NOMO-1 (cell line): ENCODE data around the gene GCC1.
A peak's percentile ranks its signal among the peaks of the same experiment; 100 is the strongest.

Source experiments
- DNase-seq, 2 experiments: peaks; one replicate each; lab custom pipeline; 2025; ENCODE audit not compliant: unreplicated experiment in 2 of 2; lab: John Stamatoyannopoulos, UW

Gene GCC1, protein sequence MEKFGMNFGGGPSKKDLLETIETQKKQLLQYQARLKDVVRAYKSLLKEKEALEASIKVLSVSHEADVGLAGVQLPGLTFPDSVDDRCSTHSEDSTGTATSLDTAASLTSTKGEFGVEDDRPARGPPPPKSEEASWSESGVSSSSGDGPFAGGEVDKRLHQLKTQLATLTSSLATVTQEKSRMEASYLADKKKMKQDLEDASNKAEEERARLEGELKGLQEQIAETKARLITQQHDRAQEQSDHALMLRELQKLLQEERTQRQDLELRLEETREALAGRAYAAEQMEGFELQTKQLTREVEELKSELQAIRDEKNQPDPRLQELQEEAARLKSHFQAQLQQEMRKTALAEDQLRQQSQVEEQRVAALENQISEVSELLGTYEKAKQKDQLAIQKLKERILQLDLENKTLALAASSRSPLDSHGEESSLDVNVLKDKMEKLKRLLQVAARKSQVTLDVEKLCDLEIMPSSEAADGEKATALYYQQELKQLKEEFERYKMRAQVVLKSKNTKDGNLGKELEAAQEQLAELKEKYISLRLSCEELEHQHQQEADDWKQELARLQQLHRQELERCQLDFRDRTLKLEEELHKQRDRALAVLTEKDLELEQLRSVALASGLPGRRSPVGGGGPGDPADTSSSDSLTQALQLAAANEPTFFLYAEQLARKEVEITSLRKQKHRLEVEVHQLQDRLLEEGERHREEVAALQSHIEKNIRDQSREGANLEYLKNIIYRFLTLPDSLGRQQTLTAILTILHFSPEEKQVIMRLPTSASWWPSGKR

DNA sequence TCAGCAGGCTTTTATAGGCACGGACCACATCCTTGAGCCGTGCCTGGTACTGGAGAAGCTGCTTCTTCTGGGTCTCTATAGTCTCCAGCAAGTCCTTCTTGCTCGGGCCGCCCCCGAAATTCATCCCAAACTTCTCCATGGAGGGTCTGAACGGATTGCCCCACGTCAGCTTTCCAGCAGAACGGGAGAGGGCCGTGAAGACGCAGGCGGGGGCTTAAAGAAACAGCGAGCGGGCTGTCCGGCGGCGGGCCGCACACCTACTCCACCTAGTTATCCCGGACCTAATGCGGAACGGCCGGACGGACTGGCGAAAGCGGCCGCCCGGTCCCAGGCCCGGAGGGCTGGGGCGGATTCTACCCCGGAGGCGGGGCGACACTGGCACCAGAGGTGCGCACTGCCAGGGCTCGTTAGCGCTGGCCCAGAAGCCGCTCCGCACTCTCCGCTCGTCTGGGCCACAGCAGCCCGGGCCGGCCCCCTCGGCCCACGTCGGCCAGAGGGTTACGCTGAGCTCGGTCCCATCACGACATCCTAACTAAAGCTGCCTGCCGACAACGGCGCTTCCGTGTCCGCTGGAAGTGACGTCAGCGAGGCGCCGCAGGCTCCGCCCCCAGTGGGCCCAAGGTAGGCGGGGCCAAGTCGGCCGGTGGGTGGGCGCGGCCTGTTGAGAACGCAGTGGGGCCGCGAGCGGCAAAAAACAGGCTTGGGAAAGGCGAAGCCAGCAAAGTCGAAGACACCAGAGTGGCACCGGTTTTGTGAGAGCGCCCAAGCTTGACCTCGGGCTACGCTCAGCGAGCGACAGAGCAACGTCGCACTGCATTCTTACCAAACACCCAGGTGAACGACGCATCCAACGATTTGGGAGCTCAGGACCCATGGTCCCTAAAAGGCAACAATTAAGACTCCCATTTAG lies at the start of gene GCC1:
GCC1 (minus strand) TSS at position 553 of the 910 bp plus-strand sequence; CDS start at position 139, 414 bp downstream.
- DNase-seq: peak; percentile 38 to 42

DNA sequence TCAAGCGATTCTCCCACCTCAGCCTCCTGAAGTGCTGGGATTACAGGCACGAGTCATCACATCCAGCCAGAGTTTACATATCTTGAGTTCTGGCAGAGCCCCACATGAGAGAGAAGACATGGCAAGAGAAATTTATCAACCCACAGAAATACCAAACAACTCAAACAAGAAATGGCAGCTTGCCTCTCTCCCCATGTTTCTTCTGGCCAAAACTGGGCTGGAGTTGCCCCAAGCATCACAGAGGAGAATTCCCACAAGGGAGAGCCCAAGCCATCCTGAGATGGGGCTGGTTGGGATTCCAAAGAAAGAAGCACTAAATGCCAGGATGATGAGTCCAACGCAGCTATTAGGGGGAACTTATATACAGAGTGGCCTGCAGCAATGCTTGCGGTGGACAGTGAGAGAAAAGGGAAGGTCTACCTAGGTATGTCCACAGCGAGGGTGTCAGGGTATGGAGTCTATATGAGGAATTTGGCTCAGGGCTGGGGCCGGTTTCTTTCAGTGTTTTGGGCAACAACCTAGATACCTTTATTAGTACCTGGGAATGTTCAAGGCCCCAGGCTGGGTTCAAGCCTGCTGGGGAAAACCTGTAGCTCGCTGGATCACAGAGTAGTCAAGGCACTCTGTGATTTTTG lies 47.0 kb upstream of the GCC1 start:
- DNase-seq: no peak

DNA sequence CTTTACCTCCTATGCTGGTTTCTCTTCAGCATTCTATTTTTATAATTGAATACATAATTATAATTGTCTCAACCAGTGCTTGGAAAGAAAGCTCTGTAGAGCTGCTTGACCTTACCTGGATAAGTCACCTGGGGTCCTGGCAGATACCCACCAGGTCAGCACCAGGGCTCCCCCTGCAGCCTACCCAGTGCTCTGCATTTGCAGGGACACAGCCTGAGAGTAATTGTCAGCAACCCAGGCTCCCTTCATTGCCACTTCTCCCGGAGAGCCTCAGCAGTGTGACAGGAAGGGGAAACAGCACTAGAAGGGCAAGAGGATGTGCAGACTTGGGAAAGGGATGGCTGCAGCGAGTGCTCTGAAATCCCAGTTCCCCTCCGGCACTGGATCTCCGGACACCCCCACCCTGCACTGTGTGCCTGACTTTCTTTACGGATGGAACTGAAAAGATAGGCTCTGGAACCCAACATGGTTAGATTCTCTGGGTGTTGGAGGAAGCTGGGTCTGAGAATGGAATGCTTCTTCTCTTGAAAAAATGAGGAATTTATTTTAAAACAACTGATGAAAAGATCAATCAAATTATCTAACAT lies 44.0 kb upstream of the GCC1 start:
- no peak for DNase-seq

DNA sequence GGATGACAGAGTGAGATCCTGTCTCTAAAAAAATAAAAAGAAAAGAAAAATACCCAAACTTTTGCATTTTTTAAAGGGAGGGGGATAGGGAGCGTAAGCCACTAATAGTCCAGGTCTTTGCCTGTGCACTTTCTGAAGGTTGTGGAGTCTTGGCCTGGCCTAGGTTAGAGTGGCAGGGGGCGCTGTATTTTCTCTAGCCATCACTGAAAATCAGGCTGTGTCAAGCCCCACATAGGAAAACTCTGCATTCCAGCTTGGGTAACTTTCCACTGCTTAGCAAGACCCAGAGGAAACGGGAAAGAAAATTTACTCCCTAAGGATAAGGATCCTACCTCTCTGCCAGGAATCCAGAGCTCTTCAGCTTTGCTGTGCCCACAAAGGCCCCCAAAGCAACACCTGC lies 43.0 kb upstream of the GCC1 start:
- no peak for DNase-seq

DNA sequence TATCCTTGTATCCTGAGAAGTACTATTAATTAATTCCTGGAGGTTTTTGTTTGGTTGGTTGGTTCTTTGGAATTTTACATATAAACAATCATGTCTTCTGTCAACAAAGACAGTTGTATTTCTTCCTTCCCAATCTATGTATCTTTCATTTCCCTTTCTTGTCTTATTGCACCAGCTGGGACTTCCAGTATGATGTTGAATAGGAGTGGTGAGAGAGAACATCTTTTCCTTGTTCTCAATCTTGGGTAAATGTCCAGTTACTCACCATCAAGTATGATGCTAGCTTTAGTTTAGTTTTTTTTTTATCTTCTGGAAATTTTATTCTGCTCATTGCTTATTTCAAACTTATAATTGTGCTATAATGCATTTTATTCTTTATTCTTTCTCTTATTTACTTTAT lies 39.9 kb upstream of the GCC1 start:
- DNase-seq: no peak

DNA sequence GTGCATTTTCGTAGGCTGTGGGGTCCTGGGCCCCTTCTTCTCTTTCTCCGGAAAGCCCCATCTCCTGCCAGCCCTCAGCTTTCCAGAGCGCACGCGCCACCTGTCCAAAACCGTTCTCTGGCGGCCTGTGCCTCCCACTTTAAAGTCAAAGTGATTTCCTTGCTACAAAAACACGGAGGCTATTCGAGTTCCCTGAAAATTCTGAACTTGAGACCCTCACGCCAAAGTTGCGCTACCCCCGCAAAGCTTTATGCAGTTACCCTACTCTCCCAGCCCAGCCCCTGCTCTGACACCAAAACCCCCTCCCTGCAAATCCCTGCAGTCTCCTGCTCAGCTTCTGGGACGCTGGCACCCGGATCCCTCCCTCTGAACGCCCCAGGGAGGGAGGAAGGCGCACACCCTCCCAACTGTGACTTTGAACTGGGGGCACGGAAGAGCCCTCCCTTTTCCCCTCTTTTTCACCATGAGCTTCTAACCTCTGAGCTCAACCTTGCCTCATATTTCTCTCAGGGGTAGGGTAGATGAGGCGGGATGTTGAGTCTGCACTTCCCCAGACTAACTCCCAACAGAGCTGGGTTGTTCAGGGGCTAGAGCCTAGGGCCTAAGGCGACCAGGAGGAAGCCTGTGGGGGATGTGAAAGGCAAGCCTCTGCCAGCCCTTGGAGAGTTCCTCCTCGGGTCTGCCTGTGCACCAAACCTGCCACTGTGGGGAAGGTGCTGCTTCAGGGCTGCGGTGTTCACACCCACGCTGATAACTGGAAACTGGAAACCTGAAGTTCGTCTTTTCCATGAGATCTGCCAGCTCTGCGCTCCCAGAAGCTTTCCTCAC lies 35.2 kb upstream of the GCC1 start:
- DNase-seq: no peak

DNA sequence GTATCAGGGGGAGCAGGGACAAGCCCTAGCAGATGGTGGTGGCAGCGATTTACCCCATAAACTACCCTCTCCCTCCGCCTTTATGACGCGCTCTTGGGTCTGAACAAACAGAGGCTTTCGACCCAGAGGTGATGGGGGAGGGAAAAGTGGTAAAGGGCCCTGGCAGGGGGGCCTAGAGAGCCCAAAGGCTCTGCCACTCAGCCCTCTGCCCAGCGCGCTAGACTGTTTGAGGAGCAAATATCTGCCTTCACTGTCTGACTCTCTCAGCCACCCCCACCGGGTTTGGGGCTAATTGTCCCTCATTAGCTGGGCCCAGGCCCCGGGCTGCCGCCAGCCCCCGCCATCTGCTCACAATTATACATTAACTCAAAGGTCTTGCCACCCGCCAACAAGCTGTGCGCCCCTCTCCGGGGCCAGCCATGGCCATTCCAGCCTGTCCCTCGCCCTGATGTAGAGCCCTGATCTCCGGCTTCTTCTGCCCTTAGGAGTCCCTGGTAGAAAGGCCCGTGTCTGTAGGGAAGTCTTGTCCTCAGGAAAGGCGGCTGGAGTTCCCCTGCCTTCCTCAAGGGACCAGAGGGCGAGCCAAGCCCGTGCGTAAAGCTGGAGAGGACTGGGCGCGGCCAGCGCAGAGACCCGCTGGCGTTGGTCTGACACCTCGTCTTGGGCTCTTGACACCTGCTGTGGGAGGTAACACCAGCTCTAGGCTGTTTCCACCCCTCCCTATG lies 34.4 kb upstream of the GCC1 start:
- DNase-seq: no peak

DNA sequence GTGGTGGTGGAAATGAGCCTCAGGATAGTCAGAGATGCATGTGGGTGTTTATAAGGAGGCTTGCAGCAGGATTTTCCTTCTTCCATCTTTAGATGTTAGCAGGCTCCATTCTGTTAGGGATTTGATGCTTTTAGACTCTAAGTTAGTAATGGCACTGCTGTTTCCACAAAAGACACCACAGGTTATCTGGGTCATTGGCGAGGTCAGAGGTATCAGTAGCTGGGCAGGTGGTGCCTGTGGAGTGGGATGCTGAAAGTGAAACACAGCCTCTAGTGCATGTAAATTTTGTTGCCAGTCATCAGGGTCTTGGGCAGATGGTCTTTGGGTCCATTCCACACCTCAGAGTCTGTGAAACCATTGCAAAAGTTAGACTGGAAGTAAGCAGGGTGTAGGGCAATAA lies 33.4 kb upstream of the GCC1 start:
- no peak for DNase-seq

DNA sequence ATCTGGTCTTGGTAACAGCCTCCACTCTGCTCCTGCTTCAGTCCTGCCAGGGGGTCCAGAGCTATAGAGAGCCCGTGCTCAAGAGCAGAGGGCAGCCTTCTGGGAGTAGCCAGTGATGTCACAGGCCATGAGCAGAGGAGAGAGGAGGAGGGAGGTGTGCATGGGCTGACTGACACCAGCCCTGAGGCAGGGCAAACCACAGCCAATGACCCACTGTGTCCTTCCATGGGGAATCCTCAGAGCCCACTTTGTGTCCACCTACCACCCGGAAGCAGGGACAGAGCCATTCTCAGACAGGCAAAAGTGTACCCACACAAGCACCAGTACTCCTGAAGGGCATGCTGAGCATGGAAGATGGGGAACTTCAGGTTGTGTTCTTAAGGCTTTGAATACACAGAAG lies 32.6 kb upstream of the GCC1 start, which contains the start of gene PAX4:
PAX4 (minus strand) TSS at position 101 of the 400 bp plus-strand sequence. CDS start 2,214 bp downstream, outside the sequence.
- DNase-seq: no peak

DNA sequence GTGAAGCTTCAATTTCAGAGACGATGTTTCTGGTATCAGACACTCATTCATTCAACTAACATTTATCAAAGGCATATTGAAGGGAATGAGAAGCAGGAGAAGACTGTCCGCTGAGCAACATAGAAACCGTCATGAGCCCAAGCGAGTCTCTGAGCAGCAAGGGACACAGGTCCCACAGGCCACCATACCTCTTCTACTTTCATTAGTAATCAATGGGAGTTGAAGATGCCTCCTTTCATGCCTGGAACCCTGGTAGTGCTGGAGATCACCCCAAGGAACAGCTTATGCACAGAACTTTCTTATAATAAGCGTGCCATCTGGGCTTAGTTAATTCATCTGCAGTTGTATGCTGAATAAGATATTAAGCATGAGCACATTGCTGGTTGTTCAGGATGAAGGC lies 31.3 kb upstream of the GCC1 start:
- no peak for DNase-seq

DNA sequence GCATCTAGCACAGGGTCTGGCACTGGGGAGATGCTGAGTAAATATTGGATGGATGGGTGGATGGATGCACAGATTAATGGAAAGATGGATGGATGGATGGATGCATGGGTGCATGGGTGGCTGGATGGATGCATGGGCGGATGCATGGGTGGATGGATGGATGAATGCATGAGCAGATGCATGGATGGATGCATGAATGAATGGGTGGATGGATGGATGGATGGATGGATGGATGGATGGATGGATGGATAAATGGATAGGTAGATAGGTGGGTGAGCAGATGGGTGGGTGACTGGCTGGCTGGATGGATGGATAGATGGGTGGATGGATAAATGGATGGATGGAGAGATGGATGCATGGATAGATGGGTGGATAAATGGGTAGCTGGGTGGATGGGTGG lies 26.9 kb upstream of the GCC1 start:
- no peak for DNase-seq

DNA sequence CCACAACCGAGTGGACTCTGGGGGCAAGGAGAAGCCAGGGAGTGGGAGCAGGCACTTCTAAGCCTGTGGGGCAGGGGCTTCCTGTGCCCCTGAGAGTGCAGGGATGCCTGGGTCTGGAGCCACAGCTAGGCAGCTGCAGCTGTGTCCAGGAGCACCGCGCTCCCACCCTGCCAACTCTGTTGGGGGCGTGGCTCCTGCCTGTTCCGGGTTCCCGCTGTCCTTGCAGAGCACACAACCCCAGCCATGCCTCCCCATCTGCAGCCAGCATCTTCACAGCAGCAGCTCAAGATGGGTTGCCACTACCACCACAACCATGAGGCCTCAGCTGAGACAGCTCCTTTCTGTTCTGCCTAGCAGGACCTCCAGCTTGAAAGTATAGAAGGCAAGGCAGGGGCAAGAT lies 23.9 kb upstream of the GCC1 start:
- DNase-seq: no peak

DNA sequence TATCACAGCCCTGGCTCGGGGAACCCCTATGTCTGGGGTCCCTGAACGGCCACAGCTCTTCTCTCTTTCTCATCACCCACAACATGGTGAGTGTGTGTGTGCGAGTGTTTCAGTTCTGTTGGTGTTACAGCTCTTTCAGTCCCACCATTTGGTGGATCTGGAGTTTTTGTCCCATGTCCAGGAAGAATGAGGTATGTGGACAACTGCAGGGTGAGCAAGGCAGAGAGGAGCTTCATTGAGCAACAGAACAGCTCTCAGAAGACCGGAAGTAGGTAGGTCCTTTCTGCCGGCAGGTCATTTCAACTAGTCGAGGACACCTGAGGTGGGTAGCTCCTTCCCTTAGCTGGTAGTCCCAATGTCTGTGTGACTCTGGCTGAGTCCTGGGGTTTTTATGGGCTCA lies 23.1 kb upstream of the GCC1 start:
- DNase-seq: no peak

DNA sequence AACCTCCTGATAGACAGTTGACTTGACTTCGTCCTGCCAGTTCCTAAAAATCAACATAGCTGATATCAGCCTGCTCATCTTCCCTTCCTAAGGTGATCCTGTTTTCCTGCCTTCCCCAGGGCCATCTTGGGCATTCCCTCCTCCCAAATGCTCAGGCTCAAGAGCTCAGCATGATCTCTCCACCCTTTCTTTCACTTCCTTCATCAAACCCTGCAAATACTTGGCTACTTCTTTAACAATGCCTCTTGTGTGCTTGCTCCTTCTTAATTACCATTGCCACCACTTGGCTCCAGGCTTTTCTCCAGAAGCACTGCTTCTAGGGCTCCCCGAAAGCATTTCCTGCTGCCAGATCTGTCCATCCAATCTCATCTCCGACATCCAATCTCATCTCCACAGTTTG lies 15.5 kb upstream of the GCC1 start:
- DNase-seq: no peak

DNA sequence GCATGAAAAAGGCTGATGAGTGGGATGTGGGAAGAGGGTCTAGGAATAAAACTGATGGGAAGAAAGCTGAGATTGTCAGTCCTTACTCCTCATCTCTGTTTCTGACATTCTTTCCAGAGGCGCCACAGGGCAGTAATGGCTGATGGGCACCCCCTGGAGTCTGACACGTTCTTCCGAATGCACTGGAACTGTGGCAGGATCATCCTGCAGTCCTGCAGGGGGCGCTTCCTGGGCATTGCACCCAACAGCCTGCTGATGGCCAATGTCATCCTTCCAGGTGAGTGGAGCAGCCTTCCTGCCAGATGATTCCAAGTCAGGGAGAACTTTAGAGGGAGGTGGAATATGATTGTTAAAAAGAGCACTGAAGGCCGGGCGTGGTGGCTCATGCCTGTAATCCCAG lies 12.9 kb upstream of the GCC1 start:
- DNase-seq: no peak

DNA sequence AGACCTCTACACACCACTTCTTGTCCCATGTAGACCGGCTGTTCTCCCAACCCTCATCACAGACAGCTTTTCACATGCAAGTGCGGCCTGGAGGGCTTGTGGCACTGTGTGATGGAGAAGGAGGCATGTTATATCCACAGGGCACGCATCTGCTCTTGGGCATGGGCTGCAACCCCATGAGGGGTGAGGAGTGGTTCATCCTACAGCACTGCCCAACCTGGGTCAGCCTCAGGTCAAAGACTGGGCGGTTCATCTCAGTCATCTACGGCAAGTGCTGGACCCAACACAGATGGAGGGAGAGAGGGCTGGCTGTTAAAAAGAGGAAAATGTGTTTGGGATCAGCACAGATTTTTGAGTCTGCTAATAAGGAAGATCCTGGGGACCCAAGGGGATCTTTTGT lies 10.3 kb upstream of the GCC1 start:
- no peak for DNase-seq

DNA sequence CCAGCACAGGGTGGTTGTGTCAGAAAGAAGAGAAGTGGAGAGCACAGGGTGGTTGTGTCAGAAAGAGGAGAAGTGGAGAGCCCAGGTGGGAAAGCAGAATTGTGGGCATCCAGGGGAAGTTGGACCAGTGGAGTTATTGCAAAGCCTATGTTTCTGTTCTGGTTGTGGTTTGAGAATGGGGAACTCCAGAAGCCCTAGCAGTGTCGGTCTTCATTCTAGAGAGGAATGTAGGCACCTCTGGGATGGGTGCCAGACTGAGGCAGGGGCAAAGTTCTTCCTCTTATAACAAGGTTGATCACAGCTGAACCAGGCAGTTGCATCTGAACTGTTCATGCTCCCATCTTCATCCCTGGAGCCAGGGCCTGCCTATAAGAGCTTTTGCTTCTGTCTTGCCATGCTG lies 9.1 kb upstream of the GCC1 start:
- peak; percentile 51 to 76 for DNase-seq

DNA sequence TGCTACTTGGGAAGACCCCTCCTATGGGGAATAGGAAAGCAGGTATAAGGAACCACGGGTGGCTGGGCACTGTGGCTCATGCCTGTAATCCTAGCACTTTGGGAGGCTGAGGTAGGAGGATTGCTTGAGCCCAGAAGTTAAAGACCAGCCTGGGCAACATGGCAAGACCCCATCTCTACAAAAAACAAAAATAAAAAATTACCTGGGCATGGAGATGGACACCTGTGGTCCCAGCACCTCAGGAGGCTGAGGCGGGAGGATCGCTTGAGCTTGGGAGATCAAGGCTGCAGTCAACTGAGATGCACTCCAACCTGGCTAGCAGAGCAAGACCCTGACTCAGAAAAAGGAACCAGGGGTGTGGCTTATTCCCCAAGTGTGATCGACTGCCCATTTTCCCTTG lies 7.2 kb upstream of the GCC1 start:
- DNase-seq: no peak

DNA sequence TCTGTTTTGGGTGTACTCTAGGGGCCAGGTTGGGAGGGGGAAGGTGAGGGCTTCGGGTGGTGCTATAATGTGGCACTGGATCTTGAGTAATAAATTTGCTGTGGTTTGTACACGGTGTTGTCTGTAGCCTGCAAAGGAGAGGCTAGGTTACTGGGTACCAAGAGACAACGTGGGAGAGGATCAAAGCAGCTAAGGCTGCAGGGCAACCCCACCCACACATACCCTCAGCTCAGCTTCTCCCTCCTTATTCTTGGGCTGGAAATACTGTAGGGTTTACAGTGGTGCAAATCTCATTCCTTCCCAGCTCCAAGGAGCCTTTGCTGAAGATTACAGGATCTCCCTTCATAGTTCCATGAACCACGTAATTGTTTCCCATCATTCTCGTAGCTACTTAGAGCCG lies 6.2 kb upstream of the GCC1 start:
- no peak for DNase-seq
